Frontal cortex (tissue), 1 donor: ENCODE measurements around the gene FAAH. TPM values are rescaled to one million over a fixed set of nuclear protein-coding genes. Genes with fewer than 3 reads are reported as not detected.

Experiments
- total RNA-seq: library from RNA; depleted of rRNA; stranded (reverse); fragments of >200 nt; gene quantifications from one replicate; pipeline ENCODE4 v1.2.3, GENCODE V29; 2014

Gene FAAH
- total RNA-seq, 1 donor from 2014 or later, result 19.6 TPM

Other genes starting within 250 kb of the FAAH start
- 0.82 TPM for gene TSPAN1, start 219.2 kb upstream of the FAAH start, total RNA-seq
- gene P3R3URF, start 217.8 kb upstream of the FAAH start, total RNA-seq, result not detected
- 40.4 TPM for gene POMGNT1, start 195.9 kb upstream of the FAAH start, total RNA-seq
- 2.4 TPM for gene LURAP1, start 191.0 kb upstream of the FAAH start, total RNA-seq
- gene RAD54L, start 146.6 kb upstream of the FAAH start, total RNA-seq, result 0.82 TPM
- 51.0 TPM for gene LRRC41, start 90.7 kb upstream of the FAAH start, total RNA-seq
- gene UQCRH, start 90.6 kb upstream of the FAAH start, total RNA-seq, result 326 TPM
- 7.7 TPM for gene NSUN4, start 53.5 kb upstream of the FAAH start, total RNA-seq
- not detected for gene DMBX1, start 95.5 kb downstream of the FAAH start, total RNA-seq
- under 0.01 TPM for gene KNCN, start 157.3 kb downstream of the FAAH start, total RNA-seq
- gene MKNK1, start 210.0 kb downstream of the FAAH start, total RNA-seq, result 7.7 TPM
- gene MOB3C, start 222.5 kb downstream of the FAAH start, total RNA-seq, result 3.3 TPM